Uterus (tissue), 4 donors: ENCODE measurements around the gene HCN2. TPM values are rescaled to one million over a fixed set of nuclear protein-coding genes. Genes with fewer than 3 reads are reported as not detected.

Experiments used
- DNase-seq, 2 donors: peaks; one replicate each; pipeline ENCODE4 v3.0.0-alpha.2; 2019 to 2020
- H3K27ac ChIP-seq, 2 donors: fragments of 200-600 bp; sonication (generic); 1 replicate in 1 of 2; 2 replicates in 1 of 2; pipeline ENCODE4 v1.5.1; 2016 to 2018
- H3K27me3 ChIP-seq, 2 donors: fragments of 200-600 bp; sonication (generic); one replicate each; pipeline ENCODE4 v1.5.1; 2018 to 2019; ENCODE audit warnings: control low read depth in 1 of 2
- H3K36me3 ChIP-seq, 2 donors: fragments of 200-600 bp; sonication (generic); one replicate each; pipeline ENCODE4 v1.5.1; 2019; ENCODE audit warnings: control low read depth in 1 of 2
- H3K4me1 ChIP-seq, 2 donors: fragments of 200-600 bp; sonication (generic); one replicate each; pipeline ENCODE4 v1.5.1; 2018 to 2019; ENCODE audit warnings: control low read depth in 1 of 2
- H3K4me3 ChIP-seq, 2 donors: fragments of 200-600 bp; sonication (generic); 1 replicate in 1 of 2; 2 replicates in 1 of 2; pipeline ENCODE4 v1.5.1; 2018 to 2019; ENCODE audit warnings: mild to moderate bottlenecking in 1 of 2
- H3K9me3 ChIP-seq, 2 donors: fragments of 200-600 bp; sonication (generic); one replicate each; pipeline ENCODE4 v1.5.1; 2019; ENCODE audit warnings: control low read depth in 1 of 2
- CTCF ChIP-seq, 4 experiments: fragments of 200-600 bp in 2 of 4; fragments of 450-650 bp in 2 of 4; sonication (generic) in 2 of 4; IDR thresholded peaks; one replicate each; pipeline ENCODE4 v1.5.1; 2016 to 2019; ENCODE audit warnings: antibody characterized with exemption in 4 of 4, mild to moderate bottlenecking in 2 of 4, moderate library complexity in 1 of 4
- POLR2A ChIP-seq, 2 donors: fragments of 450-650 bp; IDR thresholded peaks; one replicate each; pipeline ENCODE4 v1.6.1; 2016; ENCODE audit warnings: antibody characterized with exemption in 2 of 2, mild to moderate bottlenecking in 1 of 2, moderate library complexity in 1 of 2
- intact Hi-C: fragments of 100-400 bp; cut with DNase I; formaldehyde crosslinking; loops from one replicate; pipeline ENCODE4 v1.15.1; 2023; ENCODE audit warnings: low total_unique reads
- total RNA-seq, 4 donors: library from RNA; depleted of rRNA in 3 of 4; stranded (reverse); fragments of >200 nt in 3 of 4; gene quantifications; one replicate each; pipeline versions ENCODE4 v1.1.0 to v1.2.4, GENCODE V29; 2014 to 2023
- donor health status: DM: yes; HTN: yes; CAD: no.

HCN2 gene
- total RNA-seq, 4 donors from 2014 or later = 0.83 TPM; not detected in 3

- Histone ChIP-seq H3K4me3 (no peak overlapping the region), H3K4me1 (peaks cover 0 to 16% of the 10 kb centered on the region in 2 donors), H3K27ac (no peak overlapping the region), H3K36me3 (no peaks in the 10 kb centered on the region), H3K27me3 (no peaks in the 10 kb centered on the region), H3K9me3 (no peaks in the 10 kb centered on the region)
- no peak for DNase-seq
- intact Hi-C loops = no loop called here
- no peak for TF ChIP-seq CTCF (IDR thresholded peaks at IDR 0.05)
- no peak for TF ChIP-seq POLR2A (IDR thresholded peaks at IDR 0.05)
These were observed 10.4 kb upstream of the HCN2 start for GRCh38 chr19:579111-579841.

GRCh38 chr19:579842-580155, 9.9 kb upstream of the HCN2 start:
- no peaks in the 10 kb centered on the region for H3K36me3 ChIP-seq
- H3K9me3 ChIP-seq = no peaks in the 10 kb centered on the region
- TF ChIP-seq CTCF (IDR thresholded peaks at IDR 0.05) = no peak
- no peak for TF ChIP-seq POLR2A (IDR thresholded peaks at IDR 0.05)
- no peak for DNase-seq
- intact Hi-C loops = no loop called here
- no peaks in the 10 kb centered on the region for H3K27me3 ChIP-seq
- H3K4me3 ChIP-seq = no peak overlapping the region
- H3K27ac ChIP-seq = no peak overlapping the region
- H3K4me1 ChIP-seq = peaks cover 0 to 11% of the 10 kb centered on the region in 2 donors

GRCh38 chr19:580274-580835, 9.3 kb upstream of the HCN2 start:
- no peaks in the 10 kb centered on the region for H3K9me3 ChIP-seq
- no peak overlapping the region for H3K27ac ChIP-seq
- DNase-seq = no peak
- no peak overlapping the region for H3K4me3 ChIP-seq
- intact Hi-C loops = no loop called here
- no peaks in the 10 kb centered on the region for H3K36me3 ChIP-seq
- H3K4me1 ChIP-seq = peaks cover 0 to 9% of the 10 kb centered on the region in 2 donors
- H3K27me3 ChIP-seq = no peaks in the 10 kb centered on the region
- no peak for TF ChIP-seq CTCF (IDR thresholded peaks at IDR 0.05)
- TF ChIP-seq POLR2A (IDR thresholded peaks at IDR 0.05) = no peak

- Histone ChIP-seq H3K9me3 (no peaks in the 10 kb centered on the region), H3K27ac (no peak overlapping the region), H3K4me1 (peaks cover 0 to 3% of the 10 kb centered on the region in 2 donors), H3K36me3 (no peaks in the 10 kb centered on the region), H3K4me3 (no peak overlapping the region), H3K27me3 (no peaks in the 10 kb centered on the region)
- intact Hi-C loops = no loop called here
- no peak for TF ChIP-seq CTCF (IDR thresholded peaks at IDR 0.05)
- TF ChIP-seq POLR2A (IDR thresholded peaks at IDR 0.05) = no peak
- DNase-seq = no peak
These were observed 8.1 kb upstream of the HCN2 start for GRCh38 chr19:581399-582111.
